ENCODE results near the gene FADS1.
A peak's percentile ranks its signal among the peaks of the same experiment; 100 is the strongest.

The FADS1 gene

GRCh38 chr11:61805146-61805545, 11.7 kb downstream of the FADS1 start:
- TF ChIP-seq, protein P1, sequence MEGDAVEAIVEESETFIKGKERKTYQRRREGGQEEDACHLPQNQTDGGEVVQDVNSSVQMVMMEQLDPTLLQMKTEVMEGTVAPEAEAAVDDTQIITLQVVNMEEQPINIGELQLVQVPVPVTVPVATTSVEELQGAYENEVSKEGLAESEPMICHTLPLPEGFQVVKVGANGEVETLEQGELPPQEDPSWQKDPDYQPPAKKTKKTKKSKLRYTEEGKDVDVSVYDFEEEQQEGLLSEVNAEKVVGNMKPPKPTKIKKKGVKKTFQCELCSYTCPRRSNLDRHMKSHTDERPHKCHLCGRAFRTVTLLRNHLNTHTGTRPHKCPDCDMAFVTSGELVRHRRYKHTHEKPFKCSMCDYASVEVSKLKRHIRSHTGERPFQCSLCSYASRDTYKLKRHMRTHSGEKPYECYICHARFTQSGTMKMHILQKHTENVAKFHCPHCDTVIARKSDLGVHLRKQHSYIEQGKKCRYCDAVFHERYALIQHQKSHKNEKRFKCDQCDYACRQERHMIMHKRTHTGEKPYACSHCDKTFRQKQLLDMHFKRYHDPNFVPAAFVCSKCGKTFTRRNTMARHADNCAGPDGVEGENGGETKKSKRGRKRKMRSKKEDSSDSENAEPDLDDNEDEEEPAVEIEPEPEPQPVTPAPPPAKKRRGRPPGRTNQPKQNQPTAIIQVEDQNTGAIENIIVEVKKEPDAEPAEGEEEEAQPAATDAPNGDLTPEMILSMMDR (IDR thresholded peaks at IDR 0.05; ENCODE audit: low read depth, low read length, missing control alignments), result no peak
- H3K4me3 ChIP-seq (replicated peaks; ENCODE audit: low read depth, low read length), result no peak overlapping the region
- no peak for DNase-seq (ENCODE audit: extremely low read depth, low read depth)

GRCh38 chr11:61803889-61804647, 12.7 kb downstream of the FADS1 start:
- TF ChIP-seq, protein P1 (IDR thresholded peaks at IDR 0.05; ENCODE audit: low read depth, low read length, missing control alignments), result no peak
- DNase-seq (ENCODE audit: extremely low read depth, low read depth), result no peak
- no peak overlapping the region for H3K4me3 ChIP-seq (replicated peaks; ENCODE audit: low read depth, low read length)

DNA sequence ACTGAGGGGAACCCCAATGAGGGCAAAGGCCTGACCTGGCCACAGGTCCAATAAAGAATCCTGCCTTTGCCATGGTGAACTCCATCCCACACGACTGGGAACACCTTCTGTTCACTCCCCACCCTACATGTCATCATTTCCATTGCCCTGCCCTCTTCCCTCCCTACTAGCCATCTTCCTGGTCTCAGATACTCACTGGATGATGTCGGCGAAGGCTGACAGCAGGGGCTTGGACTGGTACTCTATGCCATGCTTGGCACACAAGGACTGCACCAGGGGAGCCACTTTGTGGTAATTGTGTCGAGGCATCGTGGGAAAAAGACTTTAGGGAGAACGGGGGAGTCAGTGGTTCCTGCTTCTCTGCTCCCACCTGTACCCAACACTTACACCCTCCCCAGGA, 14.2 kb downstream of the FADS1 start:
- TF ChIP-seq, protein P1 (IDR thresholded peaks at IDR 0.05; ENCODE audit: low read depth, low read length, missing control alignments), result no peak
- DNase-seq (ENCODE audit: extremely low read depth, low read depth), result no peak
- no peak overlapping the region for H3K4me3 ChIP-seq (replicated peaks; ENCODE audit: low read depth, low read length)

- no peak for DNase-seq (ENCODE audit: extremely low read depth, low read depth)
- no peak overlapping the region for H3K4me3 ChIP-seq (replicated peaks; ENCODE audit: low read depth, low read length)
- TF ChIP-seq, protein P1 (IDR thresholded peaks at IDR 0.05; ENCODE audit: low read depth, low read length, missing control alignments), result no peak
Measured at GRCh38 chr11:61800331-61801281, 16.2 kb downstream of the FADS1 start.

- no peak overlapping the region for H3K4me3 ChIP-seq (replicated peaks; ENCODE audit: low read depth, low read length)
- TF ChIP-seq, protein P1 (IDR thresholded peaks at IDR 0.05; ENCODE audit: low read depth, low read length, missing control alignments), result no peak
- no peak for DNase-seq (ENCODE audit: extremely low read depth, low read depth)
Measured at GRCh38 chr11:61799665-61800284, 17.0 kb downstream of the FADS1 start.

DNA sequence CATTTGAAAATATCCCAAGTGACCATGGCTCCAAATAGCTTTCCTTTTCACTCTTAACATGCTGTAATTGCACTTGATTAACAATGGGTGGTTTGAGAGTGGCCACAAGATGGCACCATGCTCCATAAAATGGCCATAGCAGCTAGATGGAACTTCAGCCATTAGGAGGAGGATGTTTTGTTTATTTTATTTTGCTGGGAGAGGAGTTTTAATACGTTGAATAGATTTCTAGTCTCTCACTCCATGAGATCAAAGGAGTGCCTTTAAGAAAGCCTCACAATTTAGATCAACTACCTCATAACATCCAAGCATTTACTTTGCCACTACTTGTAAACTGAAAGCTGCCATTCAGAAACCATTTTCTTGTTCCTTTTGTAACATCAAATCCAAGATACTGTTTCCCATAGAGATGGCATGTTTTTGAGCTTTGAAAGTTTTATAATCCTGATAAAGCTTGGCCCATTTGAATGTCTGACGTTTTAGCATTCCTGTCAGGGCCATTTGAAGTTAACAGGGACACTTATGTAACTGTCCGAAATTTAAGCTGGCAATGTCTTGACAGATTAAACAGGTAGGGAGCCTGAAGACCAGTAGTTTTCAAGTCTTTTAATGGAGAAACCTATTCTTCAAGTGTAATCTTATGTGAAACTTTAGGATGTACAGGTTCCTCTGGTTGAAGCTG, 19.4 kb downstream of the FADS1 start:
- H3K4me3 ChIP-seq (replicated peaks; ENCODE audit: low read depth, low read length), result no peak overlapping the region
- TF ChIP-seq, protein P1 (IDR thresholded peaks at IDR 0.05; ENCODE audit: low read depth, low read length, missing control alignments), result peak; percentile 79
- peak; percentile 75 for DNase-seq (ENCODE audit: extremely low read depth, low read depth)

Data from HFF-Myc (cell line).